GM12892 (cell line): ENCODE measurements around the gene PPP1R16B.

Source experiments
- POLR2A ChIP-seq: IDR thresholded peaks from 2 replicates; pipeline ENCODE4 v1.6.1; 2011; ENCODE audit warnings: low read depth, low read length, control low read depth
- POLR2AphosphoS5 ChIP-seq: IDR thresholded peaks from 2 replicates; pipeline ENCODE4 v1.6.1; 2011; ENCODE audit warnings: low read depth, low read length, control low read depth
- TAF1 ChIP-seq: IDR thresholded peaks from 2 replicates; pipeline ENCODE4 v1.6.1; 2011; ENCODE audit warnings: low read depth, mild to moderate bottlenecking, control low read depth, low read length, borderline replicate concordance

- TF ChIP-seq POLR2A = no peak
- TF ChIP-seq POLR2AphosphoS5 = no peak
- TF ChIP-seq TAF1 = no peak
Measured at GRCh38 chr20:38932457-38933120, 127.1 kb downstream of the PPP1R16B start.
